ENCODE measurements around the gene USF3. TPM values are rescaled to one million over a fixed set of nuclear protein-coding genes. Genes with fewer than 3 reads are reported as not detected.
A peak's percentile ranks its signal among the peaks of the same experiment; 100 is the strongest.

Gene USF3
- total and polyA plus RNA-seq, 5 donors, result 6.3 to 15.4 (median 14.0) TPM

DNA sequence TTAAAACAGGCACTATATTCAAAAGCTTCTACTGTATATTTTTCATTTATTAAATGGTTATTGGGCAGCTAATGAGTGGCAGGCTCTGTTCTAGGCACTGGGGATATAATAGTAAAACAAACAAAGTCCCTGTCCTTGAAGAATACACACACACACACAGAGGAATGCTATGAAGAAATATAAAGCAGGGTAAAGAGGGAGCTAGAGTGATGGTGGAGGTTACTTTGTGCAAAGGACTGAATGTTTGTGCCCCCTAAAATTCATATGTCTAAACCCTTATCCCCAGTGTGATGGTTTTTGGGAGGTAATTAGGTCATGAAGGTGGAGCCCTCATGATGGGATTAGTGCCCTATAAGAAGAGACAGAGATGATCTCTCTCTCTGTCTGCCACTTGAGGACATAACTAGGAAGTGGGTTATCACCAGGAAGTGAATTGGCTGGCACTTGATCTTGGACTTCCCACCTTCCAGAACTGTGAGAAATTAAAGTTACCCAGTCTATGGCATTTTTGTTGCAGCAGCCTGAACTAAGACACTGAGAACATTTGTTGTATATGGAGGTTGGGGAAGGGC, 31.8 kb downstream of the USF3 start:
- H3K27ac ChIP-seq (ENCODE audit: low read length), result no peak overlapping the region

GRCh38 chr3:113663761-113664160, 32.7 kb downstream of the USF3 start:
- peaks cover 7% of the 10 kb centered on the region for H3K4me1 ChIP-seq (ENCODE audit: control insufficient read depth, insufficient read depth, low read length)
- no peaks in the 10 kb centered on the region for H3K27me3 ChIP-seq (ENCODE audit: control insufficient read depth, insufficient read depth)
- DNase-seq, result no peak
- intact Hi-C loops (cut with DNase I), result no loop called here
- no peak overlapping the region for H3K4me3 ChIP-seq (ENCODE audit: low read length)
- H3K9me3 ChIP-seq (ENCODE audit: control insufficient read depth, low read length), result no peaks in the 10 kb centered on the region
- no peak overlapping the region for H3K27ac ChIP-seq (ENCODE audit: low read length)
- no peak for ATAC-seq
- 93% methylated on average over 1 of the region's 1 CpG for WGBS

More for the DNA sequence above, 31.8 kb downstream of the USF3 start:
- no peaks in the 10 kb centered on the region for H3K9me3 ChIP-seq (ENCODE audit: control insufficient read depth, low read length)
- DNase-seq (no peak), ATAC-seq (no peak)
- H3K4me1 ChIP-seq (ENCODE audit: control insufficient read depth, insufficient read depth, low read length), result peaks cover 5% of the 10 kb centered on the region
- intact Hi-C loops (cut with DNase I), result no loop called here
- H3K4me3 ChIP-seq (ENCODE audit: low read length), result no peak overlapping the region
- no peaks in the 10 kb centered on the region for H3K27me3 ChIP-seq (ENCODE audit: control insufficient read depth, insufficient read depth)

- WGBS, result 98% methylated on average over 3 of the region's 3 CpGs
- Histone ChIP-seq H3K9me3 (ENCODE audit: control insufficient read depth, low read length) (no peaks in the 10 kb centered on the region), H3K27ac (ENCODE audit: low read length) (no peak overlapping the region), H3K27me3 (ENCODE audit: control insufficient read depth, insufficient read depth) (no peaks in the 10 kb centered on the region), H3K4me1 (ENCODE audit: control insufficient read depth, insufficient read depth, low read length) (peaks cover 7% of the 10 kb centered on the region), H3K4me3 (ENCODE audit: low read length) (no peak overlapping the region)
- DNase-seq (no peak), ATAC-seq (no peak)
- intact Hi-C loops (cut with DNase I), result no loop called here
Observed at GRCh38 chr3:113663324-113663750, 33.1 kb downstream of the USF3 start.

DNA sequence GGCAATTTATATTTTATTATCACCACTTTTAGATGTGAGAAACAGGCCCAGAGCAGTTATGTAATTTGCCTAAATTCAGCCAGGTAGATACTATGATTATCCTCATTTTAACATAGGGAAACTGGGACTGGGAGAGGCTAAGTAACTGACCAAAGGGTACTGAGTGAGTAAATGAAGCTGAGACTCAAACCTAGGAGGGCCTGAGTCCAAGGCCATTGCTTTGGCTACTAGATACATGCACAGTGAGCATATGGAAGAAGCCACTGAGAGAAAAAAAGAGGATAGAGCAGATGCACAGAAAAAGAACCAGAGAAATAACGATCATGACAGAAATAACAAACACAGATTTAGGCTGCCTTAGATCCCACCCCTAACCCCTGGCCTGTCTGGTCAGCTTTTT, 33.6 kb downstream of the USF3 start:
- 94% methylated on average over 1 of the region's 1 CpG for WGBS
- DNase-seq (no peak), ATAC-seq (no peak)
- Histone ChIP-seq H3K4me3 (ENCODE audit: low read length) (no peak overlapping the region), H3K27me3 (ENCODE audit: control insufficient read depth, insufficient read depth) (no peaks in the 10 kb centered on the region), H3K4me1 (ENCODE audit: control insufficient read depth, insufficient read depth, low read length) (peaks cover 7% of the 10 kb centered on the region), H3K9me3 (ENCODE audit: control insufficient read depth, low read length) (no peaks in the 10 kb centered on the region), H3K27ac (ENCODE audit: low read length) (no peak overlapping the region)
- intact Hi-C loops (cut with DNase I), result no loop called here

DNA sequence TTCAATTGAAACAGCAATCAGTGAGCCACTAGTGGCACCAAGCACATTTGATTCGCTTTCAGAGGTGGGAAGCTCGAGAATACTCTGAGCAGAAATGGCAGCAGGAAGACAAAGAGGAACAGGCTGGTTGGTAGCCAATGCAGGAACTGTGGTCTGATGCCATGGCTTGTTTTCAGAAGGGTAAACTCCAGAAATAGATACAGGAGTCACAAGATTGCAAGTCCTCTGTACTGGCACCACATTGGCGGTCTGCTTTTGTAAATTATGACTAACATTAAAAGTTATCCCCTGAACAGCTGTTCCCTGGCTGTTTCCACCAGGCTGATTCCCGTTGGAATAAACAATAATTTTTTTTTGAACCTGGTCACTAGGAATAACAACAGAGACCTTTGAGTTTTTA, 35.5 kb downstream of the USF3 start:
- H3K27me3 ChIP-seq (ENCODE audit: control insufficient read depth, insufficient read depth), result no peaks in the 10 kb centered on the region
- intact Hi-C loops (cut with DNase I), result no loop called here
- peak overlapping the region; percentile 91 for H3K27ac ChIP-seq (ENCODE audit: low read length)
- H3K4me1 ChIP-seq (ENCODE audit: control insufficient read depth, insufficient read depth, low read length), result peaks cover 7% of the 10 kb centered on the region
- ATAC-seq, result peak; percentile 74 to 76
- DNase-seq, result no peak
- H3K4me3 ChIP-seq (ENCODE audit: low read length), result no peak overlapping the region
- H3K9me3 ChIP-seq (ENCODE audit: control insufficient read depth, low read length), result no peaks in the 10 kb centered on the region
- WGBS, result 80% methylated on average over 4 of the region's 4 CpGs

GRCh38 chr3:113660458-113660857, 36.0 kb downstream of the USF3 start:
- Histone ChIP-seq H3K4me3 (ENCODE audit: low read length) (no peak overlapping the region), H3K27me3 (ENCODE audit: control insufficient read depth, insufficient read depth) (no peaks in the 10 kb centered on the region), H3K9me3 (ENCODE audit: control insufficient read depth, low read length) (no peaks in the 10 kb centered on the region), H3K4me1 (ENCODE audit: control insufficient read depth, insufficient read depth, low read length) (peaks cover 7% of the 10 kb centered on the region), H3K27ac (ENCODE audit: low read length) (peak overlapping the region; percentile 91)
- no peak for ATAC-seq
- DNase-seq, result no peak
- intact Hi-C loops (cut with DNase I), result no loop called here
- 95% methylated on average over 2 of the region's 2 CpGs for WGBS

DNA sequence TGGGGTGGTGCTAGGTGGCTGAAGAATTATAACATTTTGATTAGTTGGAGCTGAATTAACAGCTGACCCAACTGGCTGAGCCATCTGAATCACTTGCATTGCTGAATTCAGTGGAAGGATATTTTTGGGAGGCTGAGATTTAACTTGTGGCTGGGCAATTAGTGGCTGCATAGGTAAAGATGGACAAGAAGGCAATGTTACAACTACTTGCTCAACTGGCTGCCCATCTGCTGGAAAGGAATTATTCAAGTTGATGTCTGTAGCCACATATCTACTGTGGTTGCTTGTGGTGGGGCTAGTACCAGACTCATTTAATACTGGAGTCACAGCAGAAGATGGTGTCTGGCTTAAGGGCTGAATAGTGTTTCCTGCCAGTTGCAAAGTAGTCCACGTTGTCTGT, 36.4 kb downstream of the USF3 start:
- H3K9me3 ChIP-seq (ENCODE audit: control insufficient read depth, low read length), result no peaks in the 10 kb centered on the region
- intact Hi-C loops (cut with DNase I), result no loop called here
- peak overlapping the region; percentile 91 for H3K27ac ChIP-seq (ENCODE audit: low read length)
- 84% methylated on average over 1 of the region's 1 CpG for WGBS
- H3K27me3 ChIP-seq (ENCODE audit: control insufficient read depth, insufficient read depth), result no peaks in the 10 kb centered on the region
- H3K4me1 ChIP-seq (ENCODE audit: control insufficient read depth, insufficient read depth, low read length), result peaks cover 7% of the 10 kb centered on the region
- no peak for ATAC-seq
- H3K4me3 ChIP-seq (ENCODE audit: low read length), result no peak overlapping the region
- DNase-seq, result no peak

GRCh38 chr3:113659101-113659541, 37.3 kb downstream of the USF3 start:
- Histone ChIP-seq H3K9me3 (ENCODE audit: control insufficient read depth, low read length) (no peaks in the 10 kb centered on the region), H3K27ac (ENCODE audit: low read length) (peak overlapping the region; percentile 15), H3K4me1 (ENCODE audit: control insufficient read depth, insufficient read depth, low read length) (peaks cover 7% of the 10 kb centered on the region), H3K27me3 (ENCODE audit: control insufficient read depth, insufficient read depth) (no peaks in the 10 kb centered on the region), H3K4me3 (ENCODE audit: low read length) (no peak overlapping the region)
- intact Hi-C loops (cut with DNase I), result no loop called here
- 94% methylated on average over 1 of the region's 1 CpG for WGBS
- no peak for DNase-seq
- ATAC-seq, result no peak

- ATAC-seq, result no peak
- H3K4me1 ChIP-seq (ENCODE audit: control insufficient read depth, insufficient read depth, low read length), result peaks cover 7% of the 10 kb centered on the region
- no peak overlapping the region for H3K4me3 ChIP-seq (ENCODE audit: low read length)
- no peaks in the 10 kb centered on the region for H3K9me3 ChIP-seq (ENCODE audit: control insufficient read depth, low read length)
- H3K27me3 ChIP-seq (ENCODE audit: control insufficient read depth, insufficient read depth), result no peaks in the 10 kb centered on the region
- no peak for DNase-seq
- 99% methylated on average over 3 of the region's 3 CpGs for WGBS
- H3K27ac ChIP-seq (ENCODE audit: low read length), result no peak overlapping the region
- intact Hi-C loops (cut with DNase I), result no loop called here
Observed at GRCh38 chr3:113658107-113658506, 38.3 kb downstream of the USF3 start.

GRCh38 chr3:113654851-113655250, 41.6 kb downstream of the USF3 start:
- WGBS, result 70% methylated on average over 3 of the region's 3 CpGs
- no peak overlapping the region for H3K4me3 ChIP-seq (ENCODE audit: low read length)
- intact Hi-C loops (cut with DNase I), result no loop called here
- H3K27ac ChIP-seq (ENCODE audit: low read length), result peak overlapping the region; percentile 58
- H3K4me1 ChIP-seq (ENCODE audit: control insufficient read depth, insufficient read depth, low read length), result peaks cover 2% of the 10 kb centered on the region
- H3K9me3 ChIP-seq (ENCODE audit: control insufficient read depth, low read length), result no peaks in the 10 kb centered on the region
- H3K27me3 ChIP-seq (ENCODE audit: control insufficient read depth, insufficient read depth), result no peaks in the 10 kb centered on the region
- DNase-seq, result no peak
- ATAC-seq, result peak; percentile 56 to 63

DNA sequence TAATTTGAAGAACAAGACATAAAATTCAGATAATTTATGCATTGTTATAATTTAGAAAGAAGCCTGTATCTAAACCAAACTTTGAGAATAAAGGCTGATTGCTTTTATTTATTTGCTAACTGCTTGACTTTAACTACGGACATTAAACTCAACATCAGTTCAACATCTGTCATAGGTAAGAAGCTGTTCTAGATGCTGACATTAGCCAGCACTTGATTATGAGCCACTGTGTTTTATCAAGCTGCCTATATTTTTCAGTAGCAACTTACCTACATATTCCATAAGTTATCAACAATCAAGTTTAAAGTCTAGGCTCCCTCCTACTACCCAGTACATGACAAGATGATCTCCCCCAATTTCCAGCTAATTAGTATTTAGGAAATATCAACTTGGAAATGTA, 42.1 kb downstream of the USF3 start:
- no peaks in the 10 kb centered on the region for H3K27me3 ChIP-seq (ENCODE audit: control insufficient read depth, insufficient read depth)
- 69% methylated on average over 1 of the region's 1 CpG for WGBS
- peaks cover 4% of the 10 kb centered on the region for H3K4me1 ChIP-seq (ENCODE audit: control insufficient read depth, insufficient read depth, low read length)
- H3K9me3 ChIP-seq (ENCODE audit: control insufficient read depth, low read length), result no peaks in the 10 kb centered on the region
- ATAC-seq, result no peak
- H3K27ac ChIP-seq (ENCODE audit: low read length), result no peak overlapping the region
- DNase-seq, result no peak
- intact Hi-C loops (cut with DNase I), result no loop called here
- no peak overlapping the region for H3K4me3 ChIP-seq (ENCODE audit: low read length)
